SK-N-SH treated with all-trans-retinoic acid at 6 μM for 48 hours (cell line): Measurements from ENCODE around the gene GPBP1L1.

Experiments
- ARNTL ChIP-seq: fragments of 450-650 bp; formaldehyde crosslinking; IDR thresholded peaks from 2 replicates; pipeline ENCODE4 v1.5.0; 2020; ENCODE audit warnings: low read depth, mild to moderate bottlenecking, moderate library complexity, borderline replicate concordance
- CSRNP3 ChIP-seq: fragments of 250-450 bp; sonication (Bioruptor Pico); IDR thresholded peaks from 2 replicates; pipeline ENCODE4 v1.5.1; 2021; ENCODE audit warnings: mild to moderate bottlenecking, moderate library complexity
- ESRRG ChIP-seq: fragments of 250-450 bp; sonication (Bioruptor Pico); IDR thresholded peaks from 2 replicates; pipeline ENCODE4 v1.6.1; 2021; ENCODE audit warnings: mild to moderate bottlenecking
- SNAI2 ChIP-seq: fragments of 250-450 bp; sonication (Bioruptor Pico); IDR thresholded peaks from 2 replicates; pipeline ENCODE4 v1.5.0; 2020; ENCODE audit warnings: mild to moderate bottlenecking, moderate library complexity
- ZFP30 ChIP-seq: fragments of 450-650 bp; formaldehyde crosslinking; IDR thresholded peaks from 2 replicates; pipeline ENCODE4 v1.5.0; 2022; ENCODE audit warnings: mild to moderate bottlenecking, moderate library complexity

- no peak for TF ChIP-seq ARNTL (CRISPR knock-in tag)
- TF ChIP-seq ZFP30 = no peak
- no peak for TF ChIP-seq ESRRG
- TF ChIP-seq CSRNP3 (CRISPR knock-in tag) = no peak
- no peak for TF ChIP-seq SNAI2 (CRISPR knock-in tag)
Measured at GRCh38 chr1:45585496-45586075, 100.7 kb downstream of the GPBP1L1 start.
